BLaER1 treated with 17β-estradiol and CSF1 and Interleukin-3, amounts not matched to agents 10 nM and 100 nM (cell line): ENCODE results near the gene AARSD1.
A peak's percentile ranks its signal among the peaks of the same experiment; 100 is the strongest.
"Not testable (repeated sequence)": the region's sequence is repeated elsewhere in the genome, so short reads cannot be mapped to it uniquely, and the experiment has no call there.

Experiments used
- H3K27ac ChIP-seq, 11 experiments: shearing (Covaris generic); formaldehyde crosslinking; 2 replicates each; pipeline ENCODE4 v1.8.1; 2022
- H3K27me3 ChIP-seq, 11 experiments: shearing (Covaris generic); formaldehyde crosslinking; 2 replicates each; pipeline ENCODE4 v1.8.1; 2022
- H3K36me3 ChIP-seq, 11 experiments: shearing (Covaris generic); formaldehyde crosslinking; 2 replicates each; pipeline ENCODE4 v1.8.1; 2022
- H3K4me1 ChIP-seq, 10 experiments: shearing (Covaris generic); formaldehyde crosslinking; 2 replicates each; pipeline ENCODE4 v1.8.1; 2022
- H3K4me2 ChIP-seq, 11 experiments: shearing (Covaris generic); formaldehyde crosslinking; 2 replicates each; pipeline ENCODE4 v1.8.1; 2022
- H3K4me3 ChIP-seq, 10 experiments: shearing (Covaris generic); formaldehyde crosslinking; 2 replicates each; pipeline ENCODE4 v1.8.1; 2022
- H3K9ac ChIP-seq, 11 experiments: shearing (Covaris generic); formaldehyde crosslinking; 2 replicates each; pipeline ENCODE4 v1.8.1; 2022
- H3K9me3 ChIP-seq, 11 experiments: shearing (Covaris generic); formaldehyde crosslinking; replicated peaks in 1 of 11; 2 replicates each; pipeline ENCODE4 v1.8.1; 2022
- H4K20me1 ChIP-seq, 11 experiments: shearing (Covaris generic); formaldehyde crosslinking; 2 replicates each; pipeline ENCODE4 v1.8.1; 2022
- Cebpa-rat ChIP-seq, 11 experiments: shearing (Covaris generic); IDR thresholded peaks; 2 replicates each; pipeline ENCODE4 v1.8.1; 2022

The AARSD1 gene

GRCh38 chr17:42964161-42964932 lies at the start of gene AARSD1:
TSS of gene AARSD1 (minus strand) at chr17:42964454. CDS start at chr17:42964440, 14 bp downstream.
- H3K4me3 ChIP-seq, result peak within 1 kb of the TSS; percentile 68 to 88 (median 75)
- peak within 1 kb of the TSS; percentile 75 to 87 (median 84) for H3K9ac ChIP-seq
- peak within 1 kb of the TSS; percentile 76 to 90 (median 87) for H3K4me2 ChIP-seq
- peaks cover 29 to 39% (median 36%) of the 10 kb centered on the region in 11 experiments for H3K36me3 ChIP-seq
- TF ChIP-seq Cebpa-rat (IDR thresholded peaks at IDR 0.05), result no peak
- H3K27me3 ChIP-seq, result no peaks in the 10 kb centered on the region
- H3K9me3 ChIP-seq, result no peaks in the 10 kb centered on the region
- no peaks in the 10 kb centered on the region for H4K20me1 ChIP-seq
- peak within 1 kb of the TSS; percentile 63 to 85 (median 80) for H3K27ac ChIP-seq
- peaks cover 32 to 44% (median 35%) of the 10 kb centered on the region in 10 experiments for H3K4me1 ChIP-seq

GRCh38 chr17:43013296-43013695 lies 49.0 kb upstream of the AARSD1 start:
- no peak for TF ChIP-seq Cebpa-rat (IDR thresholded peaks at IDR 0.05)
- H4K20me1 ChIP-seq, result peaks cover 0 to 81% (median 0%) of the 10 kb centered on the region in 11 experiments; a peak in 7 of 22 replicates
- no peak overlapping the region for H3K4me3 ChIP-seq
- no peaks in the 10 kb centered on the region for H3K27me3 ChIP-seq
- no peaks in the 10 kb centered on the region for H3K9me3 ChIP-seq
- H3K36me3 ChIP-seq, result peaks cover 22 to 69% (median 47%) of the 10 kb centered on the region in 11 experiments; a peak in 21 of 22 replicates
- H3K4me1 ChIP-seq, result peaks cover 4 to 55% (median 31%) of the 10 kb centered on the region in 10 experiments
- peak overlapping the region in 2 of 11 experiments; percentile 50 to 64; a peak in 2 of 22 replicates for H3K9ac ChIP-seq
- peak overlapping the region in 1 of 11 experiments; percentile 60; a peak in 2 of 22 replicates for H3K4me2 ChIP-seq
- H3K27ac ChIP-seq, result peak overlapping the region in 1 of 11 experiments; percentile 69; a peak in 2 of 22 replicates

DNA sequence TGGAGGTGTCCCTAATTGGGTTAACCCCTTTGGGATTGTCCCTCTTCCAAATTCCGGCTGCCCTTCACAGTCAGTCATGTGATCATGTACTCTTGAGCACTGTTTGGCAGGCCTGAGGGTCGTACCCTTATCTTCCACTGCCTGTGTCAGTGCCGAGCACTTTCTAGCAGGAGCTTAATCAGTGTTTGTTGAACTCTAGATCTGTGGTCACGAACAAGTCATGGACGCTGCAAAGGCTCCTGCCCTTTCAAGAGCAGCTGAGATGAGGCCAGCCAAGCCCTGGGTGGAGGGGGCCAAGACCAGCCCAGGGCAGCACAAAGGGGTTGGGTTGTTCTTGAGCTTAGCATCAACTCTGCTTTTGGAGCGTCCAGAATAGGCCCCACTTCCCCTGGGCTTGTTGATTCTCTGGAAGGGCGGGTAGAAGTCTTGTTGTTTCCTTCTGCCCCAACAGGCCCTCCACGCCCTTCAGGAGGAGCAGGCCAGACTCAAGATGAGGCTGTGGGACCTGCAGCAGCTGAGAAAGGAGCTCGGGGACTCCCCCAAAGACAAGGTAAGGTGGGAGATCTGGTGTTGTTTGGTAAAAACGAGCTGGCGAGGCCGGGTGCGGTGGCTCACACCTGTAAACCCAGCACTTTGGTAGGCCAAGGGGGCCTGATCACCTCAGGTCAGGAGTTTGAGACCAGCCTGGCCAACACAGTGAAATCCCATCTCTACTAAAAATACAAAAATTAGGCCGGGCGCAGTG lies 47.6 kb upstream of the AARSD1 start:
- no peak for TF ChIP-seq Cebpa-rat (IDR thresholded peaks at IDR 0.05)
- Histone ChIP-seq H3K9me3 (no peaks in the 10 kb centered on the region), H3K27me3 (no peaks in the 10 kb centered on the region), H3K36me3 (peaks cover 22 to 55% (median 40%) of the 10 kb centered on the region in 11 experiments; a peak in 21 of 22 replicates), H4K20me1 (peaks cover 0 to 67% (median 0%) of the 10 kb centered on the region in 11 experiments; a peak in 6 of 22 replicates), H3K4me3 (no peak overlapping the region), H3K4me1 (peaks cover 6 to 64% (median 32%) of the 10 kb centered on the region in 10 experiments), H3K4me2 (no peak overlapping the region), H3K27ac (no peak overlapping the region), H3K9ac (no peak overlapping the region)

- Histone ChIP-seq H3K4me2 (no peak overlapping the region), H3K4me1 (peaks cover 11 to 60% (median 37%) of the 10 kb centered on the region in 10 experiments), H4K20me1 (peaks cover 0 to 56% (median 6%) of the 10 kb centered on the region in 11 experiments; a peak in 11 of 22 replicates), H3K27me3 (no peaks in the 10 kb centered on the region), H3K36me3 (peaks cover 16 to 44% (median 34%) of the 10 kb centered on the region in 11 experiments), H3K9ac (no peak overlapping the region), H3K9me3 (no peaks in the 10 kb centered on the region), H3K4me3 (no peak overlapping the region), H3K27ac (no peak overlapping the region)
- no peak for TF ChIP-seq Cebpa-rat (IDR thresholded peaks at IDR 0.05)
These were observed 46.5 kb upstream of the AARSD1 start for GRCh38 chr17:43010667-43011308.

GRCh38 chr17:43006639-43007551 lies 42.6 kb upstream of the AARSD1 start, which contains the start of gene IFI35:
TSS of gene IFI35 (plus strand) at chr17:43006784. CDS start at chr17:43006948, 164 bp downstream.
- H3K36me3 ChIP-seq, result peaks cover 28 to 41% (median 38%) of the 10 kb centered on the region in 11 experiments
- no peaks in the 10 kb centered on the region for H3K27me3 ChIP-seq
- peak within 1 kb of the TSS; percentile 59 to 91 (median 84); a peak in 21 of 22 replicates for H3K27ac ChIP-seq
- TF ChIP-seq Cebpa-rat (IDR thresholded peaks at IDR 0.05), result no peak
- H3K4me3 ChIP-seq, result peak within 1 kb of the TSS; percentile 59 to 75 (median 66)
- peak within 1 kb of the TSS; percentile 87 to 98 (median 93) for H3K4me2 ChIP-seq
- H3K4me1 ChIP-seq, result peaks cover 11 to 38% (median 18%) of the 10 kb centered on the region in 10 experiments; a peak in 19 of 20 replicates
- peak within 1 kb of the TSS; percentile 78 to 87 (median 83) for H3K9ac ChIP-seq
- peaks cover 24 to 49% (median 41%) of the 10 kb centered on the region in 11 experiments; a peak in 21 of 22 replicates for H4K20me1 ChIP-seq
- no peaks in the 10 kb centered on the region for H3K9me3 ChIP-seq

GRCh38 chr17:43003542-43004172 lies 39.4 kb upstream of the AARSD1 start:
- peaks cover 54 to 70% (median 68%) of the 10 kb centered on the region in 11 experiments for H3K36me3 ChIP-seq
- H3K9ac ChIP-seq, result peak overlapping the region in 6 of 11 experiments; percentile 2 to 96 (median 34); a peak in 6 of 22 replicates
- no peak overlapping the region for H3K4me3 ChIP-seq
- H3K27me3 ChIP-seq, result no peaks in the 10 kb centered on the region
- H3K9me3 ChIP-seq, result no peaks in the 10 kb centered on the region
- H3K4me2 ChIP-seq, result no peak overlapping the region
- no peak for TF ChIP-seq Cebpa-rat (IDR thresholded peaks at IDR 0.05)
- peaks cover 37 to 78% (median 63%) of the 10 kb centered on the region in 11 experiments; a peak in 21 of 22 replicates for H4K20me1 ChIP-seq
- no peak overlapping the region for H3K27ac ChIP-seq
- H3K4me1 ChIP-seq, result peaks cover 24 to 65% (median 41%) of the 10 kb centered on the region in 10 experiments

DNA sequence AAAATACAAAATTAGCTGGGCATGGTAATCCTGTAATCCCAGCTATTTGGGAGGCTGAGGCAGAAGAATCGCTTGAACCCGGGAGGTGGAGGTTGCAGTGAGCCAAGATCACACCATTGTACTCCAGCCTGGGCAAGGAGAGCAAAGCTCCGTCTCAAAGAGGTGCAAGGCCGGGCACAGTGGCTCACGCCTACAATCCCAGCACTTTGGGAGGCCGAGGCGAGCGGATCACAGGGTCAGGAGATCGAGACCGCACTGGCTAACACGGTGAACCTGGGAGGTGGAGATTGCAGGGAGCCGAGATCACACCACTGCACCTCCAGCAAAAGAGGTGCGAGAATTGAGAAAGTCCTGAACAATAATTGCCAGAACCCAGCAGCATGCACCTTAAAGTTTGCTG lies 36.6 kb upstream of the AARSD1 start:
- peak overlapping the region; percentile 57 to 98 (median 95); a peak in 19 of 22 replicates for H3K9ac ChIP-seq
- H4K20me1 ChIP-seq, result peaks cover 37 to 75% (median 63%) of the 10 kb centered on the region in 11 experiments; a peak in 21 of 22 replicates
- H3K4me2 ChIP-seq, result peak overlapping the region in 9 of 11 experiments; percentile 31 to 100 (median 44); a peak in 13 of 22 replicates
- H3K4me1 ChIP-seq, result peaks cover 24 to 59% (median 38%) of the 10 kb centered on the region in 10 experiments
- H3K27ac ChIP-seq, result peak overlapping the region in 7 of 11 experiments; percentile 5 to 45 (median 39); a peak in 8 of 22 replicates
- peaks cover 54 to 68% (median 65%) of the 10 kb centered on the region in 11 experiments for H3K36me3 ChIP-seq
- H3K9me3 ChIP-seq, H3K27me3 ChIP-seq: not testable (repeated sequence)
- peak overlapping the region in 2 of 10 experiments; percentile 5 to 18; a peak in 1 of 20 replicates for H3K4me3 ChIP-seq
